ENCODE measurements around the gene COL27A1. TPM values are rescaled to one million over a fixed set of nuclear protein-coding genes. Genes with fewer than 3 reads are reported as not detected.

The COL27A1 gene
- total and polyA plus RNA-seq, 2 experiments from 2014 or later, result 10.5 to 18.0 TPM

DNA sequence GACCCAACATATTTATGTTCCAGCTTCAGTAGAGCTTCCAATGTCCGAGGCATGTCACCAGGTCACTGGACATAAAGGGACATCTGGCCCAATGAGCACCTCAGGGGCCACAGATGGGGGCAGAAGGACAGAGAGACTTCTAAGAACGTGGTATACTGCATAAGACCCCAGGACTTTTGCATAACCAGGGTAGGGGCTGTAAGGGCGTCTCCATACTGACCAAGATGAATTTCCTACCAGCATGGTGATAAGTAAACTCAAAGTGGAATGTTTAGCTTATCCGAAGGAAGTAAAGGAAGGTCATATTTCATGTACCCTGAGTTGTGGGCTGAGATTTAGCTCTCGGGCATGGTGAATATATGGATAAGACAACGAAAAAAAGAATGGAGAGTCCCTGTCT is 17.5 kb upstream of the COL27A1 start:
- no peaks in the 10 kb centered on the region for H3F3A ChIP-seq (replicated peaks; ENCODE audit: low read depth)
- H3K36me3 ChIP-seq (ENCODE audit: insufficient read depth), result no peaks in the 10 kb centered on the region
- TF ChIP-seq EZH2phosphoT487 (IDR thresholded peaks at IDR 0.05; ENCODE audit: unreplicated experiment) (no peak), CREB1 (CRISPR knock-in tag; IDR thresholded peaks at IDR 0.05; ENCODE audit: low read depth) (no peak), POLR2AphosphoS5 (IDR thresholded peaks at IDR 0.05; ENCODE audit: low read depth) (no peak), ZNF114 (CRISPR knock-in tag; IDR thresholded peaks at IDR 0.05) (no peak), STAT1 (IDR thresholded peaks at IDR 0.05; ENCODE audit: unreplicated experiment) (no peak), ZNF331 (CRISPR knock-in tag; IDR thresholded peaks at IDR 0.05; ENCODE audit: low read depth) (no peak), JUNB (IDR thresholded peaks at IDR 0.05; ENCODE audit: unreplicated experiment) (no peak), NANOG (IDR thresholded peaks at IDR 0.05; ENCODE audit: borderline replicate concordance) (no peak), EZH2 (IDR thresholded peaks at IDR 0.05; ENCODE audit: low read depth, unreplicated experiment) (no peak)
- TF ChIP-seq, protein P1, sequence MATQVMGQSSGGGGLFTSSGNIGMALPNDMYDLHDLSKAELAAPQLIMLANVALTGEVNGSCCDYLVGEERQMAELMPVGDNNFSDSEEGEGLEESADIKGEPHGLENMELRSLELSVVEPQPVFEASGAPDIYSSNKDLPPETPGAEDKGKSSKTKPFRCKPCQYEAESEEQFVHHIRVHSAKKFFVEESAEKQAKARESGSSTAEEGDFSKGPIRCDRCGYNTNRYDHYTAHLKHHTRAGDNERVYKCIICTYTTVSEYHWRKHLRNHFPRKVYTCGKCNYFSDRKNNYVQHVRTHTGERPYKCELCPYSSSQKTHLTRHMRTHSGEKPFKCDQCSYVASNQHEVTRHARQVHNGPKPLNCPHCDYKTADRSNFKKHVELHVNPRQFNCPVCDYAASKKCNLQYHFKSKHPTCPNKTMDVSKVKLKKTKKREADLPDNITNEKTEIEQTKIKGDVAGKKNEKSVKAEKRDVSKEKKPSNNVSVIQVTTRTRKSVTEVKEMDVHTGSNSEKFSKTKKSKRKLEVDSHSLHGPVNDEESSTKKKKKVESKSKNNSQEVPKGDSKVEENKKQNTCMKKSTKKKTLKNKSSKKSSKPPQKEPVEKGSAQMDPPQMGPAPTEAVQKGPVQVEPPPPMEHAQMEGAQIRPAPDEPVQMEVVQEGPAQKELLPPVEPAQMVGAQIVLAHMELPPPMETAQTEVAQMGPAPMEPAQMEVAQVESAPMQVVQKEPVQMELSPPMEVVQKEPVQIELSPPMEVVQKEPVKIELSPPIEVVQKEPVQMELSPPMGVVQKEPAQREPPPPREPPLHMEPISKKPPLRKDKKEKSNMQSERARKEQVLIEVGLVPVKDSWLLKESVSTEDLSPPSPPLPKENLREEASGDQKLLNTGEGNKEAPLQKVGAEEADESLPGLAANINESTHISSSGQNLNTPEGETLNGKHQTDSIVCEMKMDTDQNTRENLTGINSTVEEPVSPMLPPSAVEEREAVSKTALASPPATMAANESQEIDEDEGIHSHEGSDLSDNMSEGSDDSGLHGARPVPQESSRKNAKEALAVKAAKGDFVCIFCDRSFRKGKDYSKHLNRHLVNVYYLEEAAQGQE (IDR thresholded peaks at IDR 0.05; ENCODE audit: unreplicated experiment), result no peak
- TF ChIP-seq, protein P2, sequence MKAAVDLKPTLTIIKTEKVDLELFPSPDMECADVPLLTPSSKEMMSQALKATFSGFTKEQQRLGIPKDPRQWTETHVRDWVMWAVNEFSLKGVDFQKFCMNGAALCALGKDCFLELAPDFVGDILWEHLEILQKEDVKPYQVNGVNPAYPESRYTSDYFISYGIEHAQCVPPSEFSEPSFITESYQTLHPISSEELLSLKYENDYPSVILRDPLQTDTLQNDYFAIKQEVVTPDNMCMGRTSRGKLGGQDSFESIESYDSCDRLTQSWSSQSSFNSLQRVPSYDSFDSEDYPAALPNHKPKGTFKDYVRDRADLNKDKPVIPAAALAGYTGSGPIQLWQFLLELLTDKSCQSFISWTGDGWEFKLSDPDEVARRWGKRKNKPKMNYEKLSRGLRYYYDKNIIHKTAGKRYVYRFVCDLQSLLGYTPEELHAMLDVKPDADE (IDR thresholded peaks at IDR 0.05), result no peak
- TF ChIP-seq, protein P3, sequence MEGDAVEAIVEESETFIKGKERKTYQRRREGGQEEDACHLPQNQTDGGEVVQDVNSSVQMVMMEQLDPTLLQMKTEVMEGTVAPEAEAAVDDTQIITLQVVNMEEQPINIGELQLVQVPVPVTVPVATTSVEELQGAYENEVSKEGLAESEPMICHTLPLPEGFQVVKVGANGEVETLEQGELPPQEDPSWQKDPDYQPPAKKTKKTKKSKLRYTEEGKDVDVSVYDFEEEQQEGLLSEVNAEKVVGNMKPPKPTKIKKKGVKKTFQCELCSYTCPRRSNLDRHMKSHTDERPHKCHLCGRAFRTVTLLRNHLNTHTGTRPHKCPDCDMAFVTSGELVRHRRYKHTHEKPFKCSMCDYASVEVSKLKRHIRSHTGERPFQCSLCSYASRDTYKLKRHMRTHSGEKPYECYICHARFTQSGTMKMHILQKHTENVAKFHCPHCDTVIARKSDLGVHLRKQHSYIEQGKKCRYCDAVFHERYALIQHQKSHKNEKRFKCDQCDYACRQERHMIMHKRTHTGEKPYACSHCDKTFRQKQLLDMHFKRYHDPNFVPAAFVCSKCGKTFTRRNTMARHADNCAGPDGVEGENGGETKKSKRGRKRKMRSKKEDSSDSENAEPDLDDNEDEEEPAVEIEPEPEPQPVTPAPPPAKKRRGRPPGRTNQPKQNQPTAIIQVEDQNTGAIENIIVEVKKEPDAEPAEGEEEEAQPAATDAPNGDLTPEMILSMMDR (conservative IDR thresholded peaks at IDR 0.05; ENCODE audit: low read depth in 2 of 2), result no peak
- TF ChIP-seq, protein P4, sequence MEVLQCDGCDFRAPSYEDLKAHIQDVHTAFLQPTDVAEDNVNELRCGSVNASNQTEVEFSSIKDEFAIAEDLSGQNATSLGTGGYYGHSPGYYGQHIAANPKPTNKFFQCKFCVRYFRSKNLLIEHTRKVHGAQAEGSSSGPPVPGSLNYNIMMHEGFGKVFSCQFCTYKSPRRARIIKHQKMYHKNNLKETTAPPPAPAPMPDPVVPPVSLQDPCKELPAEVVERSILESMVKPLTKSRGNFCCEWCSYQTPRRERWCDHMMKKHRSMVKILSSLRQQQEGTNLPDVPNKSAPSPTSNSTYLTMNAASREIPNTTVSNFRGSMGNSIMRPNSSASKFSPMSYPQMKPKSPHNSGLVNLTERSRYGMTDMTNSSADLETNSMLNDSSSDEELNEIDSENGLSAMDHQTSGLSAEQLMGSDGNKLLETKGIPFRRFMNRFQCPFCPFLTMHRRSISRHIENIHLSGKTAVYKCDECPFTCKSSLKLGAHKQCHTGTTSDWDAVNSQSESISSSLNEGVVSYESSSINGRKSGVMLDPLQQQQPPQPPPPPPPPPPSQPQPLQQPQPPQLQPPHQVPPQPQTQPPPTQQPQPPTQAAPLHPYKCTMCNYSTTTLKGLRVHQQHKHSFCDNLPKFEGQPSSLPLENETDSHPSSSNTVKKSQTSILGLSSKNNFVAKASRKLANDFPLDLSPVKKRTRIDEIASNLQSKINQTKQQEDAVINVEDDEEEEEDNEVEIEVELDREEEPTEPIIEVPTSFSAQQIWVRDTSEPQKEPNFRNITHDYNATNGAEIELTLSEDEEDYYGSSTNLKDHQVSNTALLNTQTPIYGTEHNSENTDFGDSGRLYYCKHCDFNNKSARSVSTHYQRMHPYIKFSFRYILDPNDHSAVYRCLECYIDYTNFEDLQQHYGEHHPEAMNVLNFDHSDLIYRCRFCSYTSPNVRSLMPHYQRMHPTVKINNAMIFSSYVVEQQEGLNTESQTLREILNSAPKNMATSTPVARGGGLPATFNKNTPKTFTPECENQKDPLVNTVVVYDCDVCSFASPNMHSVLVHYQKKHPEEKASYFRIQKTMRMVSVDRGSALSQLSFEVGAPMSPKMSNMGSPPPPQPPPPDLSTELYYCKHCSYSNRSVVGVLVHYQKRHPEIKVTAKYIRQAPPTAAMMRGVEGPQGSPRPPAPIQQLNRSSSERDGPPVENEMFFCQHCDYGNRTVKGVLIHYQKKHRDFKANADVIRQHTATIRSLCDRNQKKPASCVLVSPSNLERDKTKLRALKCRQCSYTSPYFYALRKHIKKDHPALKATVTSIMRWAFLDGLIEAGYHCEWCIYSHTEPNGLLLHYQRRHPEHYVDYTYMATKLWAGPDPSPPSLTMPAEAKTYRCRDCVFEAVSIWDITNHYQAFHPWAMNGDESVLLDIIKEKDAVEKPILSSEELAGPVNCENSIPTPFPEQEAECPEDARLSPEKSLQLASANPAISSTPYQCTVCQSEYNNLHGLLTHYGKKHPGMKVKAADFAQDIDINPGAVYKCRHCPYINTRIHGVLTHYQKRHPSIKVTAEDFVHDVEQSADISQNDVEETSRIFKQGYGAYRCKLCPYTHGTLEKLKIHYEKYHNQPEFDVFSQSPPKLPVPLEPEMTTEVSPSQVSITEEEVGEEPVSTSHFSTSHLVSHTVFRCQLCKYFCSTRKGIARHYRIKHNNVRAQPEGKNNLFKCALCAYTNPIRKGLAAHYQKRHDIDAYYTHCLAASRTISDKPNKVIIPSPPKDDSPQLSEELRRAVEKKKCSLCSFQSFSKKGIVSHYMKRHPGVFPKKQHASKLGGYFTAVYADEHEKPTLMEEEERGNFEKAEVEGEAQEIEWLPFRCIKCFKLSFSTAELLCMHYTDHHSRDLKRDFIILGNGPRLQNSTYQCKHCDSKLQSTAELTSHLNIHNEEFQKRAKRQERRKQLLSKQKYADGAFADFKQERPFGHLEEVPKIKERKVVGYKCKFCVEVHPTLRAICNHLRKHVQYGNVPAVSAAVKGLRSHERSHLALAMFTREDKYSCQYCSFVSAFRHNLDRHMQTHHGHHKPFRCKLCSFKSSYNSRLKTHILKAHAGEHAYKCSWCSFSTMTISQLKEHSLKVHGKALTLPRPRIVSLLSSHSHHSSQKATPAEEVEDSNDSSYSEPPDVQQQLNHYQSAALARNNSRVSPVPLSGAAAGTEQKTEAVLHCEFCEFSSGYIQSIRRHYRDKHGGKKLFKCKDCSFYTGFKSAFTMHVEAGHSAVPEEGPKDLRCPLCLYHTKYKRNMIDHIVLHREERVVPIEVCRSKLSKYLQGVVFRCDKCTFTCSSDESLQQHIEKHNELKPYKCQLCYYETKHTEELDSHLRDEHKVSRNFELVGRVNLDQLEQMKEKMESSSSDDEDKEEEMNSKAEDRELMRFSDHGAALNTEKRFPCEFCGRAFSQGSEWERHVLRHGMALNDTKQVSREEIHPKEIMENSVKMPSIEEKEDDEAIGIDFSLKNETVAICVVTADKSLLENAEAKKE (CRISPR knock-in tag; IDR thresholded peaks at IDR 0.05), result no peak
- no peak overlapping the region for H2AFZ ChIP-seq
- H3K4me3 ChIP-seq, result no peak overlapping the region
- H3K4me3 Mint-ChIP-seq, result no peak overlapping the region
- no peaks in the 10 kb centered on the region; the same call in 2 of the 3 replicates for H3K9me3 Mint-ChIP-seq
- DNase-seq (ENCODE audit: low spot score) (no peak), ATAC-seq (no peak)
- H3K4me2 ChIP-seq, result no peak overlapping the region
- H3K79me2 ChIP-seq (replicated peaks; ENCODE audit: insufficient read depth), result no peaks in the 10 kb centered on the region
- H4K20me1 ChIP-seq (replicated peaks; ENCODE audit: insufficient read depth), result no peaks in the 10 kb centered on the region
- no peaks in the 10 kb centered on the region for H3K27me3 ChIP-seq (ENCODE audit: insufficient read depth)
- H3K9me2 ChIP-seq (ENCODE audit: insufficient read depth), result no peaks in the 10 kb centered on the region
- no peaks in the 10 kb centered on the region for H3K4me1 Mint-ChIP-seq
- no peaks in the 10 kb centered on the region for H3K4me1 ChIP-seq (ENCODE audit: insufficient read depth)
- no peaks in the 10 kb centered on the region; the same call in 2 of the 3 replicates for H3K36me3 Mint-ChIP-seq (ENCODE audit: low read depth)
- no peak overlapping the region for H3K27ac Mint-ChIP-seq
- H3K27me3 Mint-ChIP-seq (ENCODE audit: insufficient read depth, low read depth, poor library complexity), result peaks cover 9% of the 10 kb centered on the region
- H3K27ac ChIP-seq (ENCODE audit: low read depth), result no peak overlapping the region

Measured in GM23338 (cell line).